Neuron (in vitro differentiated cells): ENCODE measurements around the gene HES1.

Source experiments
- H2AFZ ChIP-seq: one replicate; pipeline ENCODE4 v1.6.1; 2013; ENCODE audit warnings: low read depth, mild to moderate bottlenecking, inconsistent platforms, low read length, moderate library complexity
- H3K27me3 ChIP-seq: one replicate; pipeline ENCODE4 v1.6.1; 2013; ENCODE audit warnings: low read length; ENCODE audit not compliant: insufficient read depth
- H3K36me3 ChIP-seq: one replicate; pipeline ENCODE4 v1.6.1; 2013; ENCODE audit warnings: low read length; ENCODE audit not compliant: insufficient read depth
- H3K4me1 ChIP-seq: one replicate; pipeline ENCODE4 v1.6.1; 2013; ENCODE audit warnings: low read length; ENCODE audit not compliant: insufficient read depth
- H3K4me3 ChIP-seq: 2 replicates; pipeline ENCODE4 v1.5.1; 2013; ENCODE audit warnings: mild to moderate bottlenecking, low read length, moderate library complexity
- H3K9me3 ChIP-seq: one replicate; pipeline ENCODE4 v1.6.1; 2013; ENCODE audit warnings: low read length

HES1 gene

GRCh38 chr3:194095902-194096301 lies 40.0 kb upstream of the HES1 start:
- H2AFZ ChIP-seq, result no peak overlapping the region
- peaks cover 26% of the 10 kb centered on the region for H3K27me3 ChIP-seq
- no peak overlapping the region for H3K4me3 ChIP-seq
- peaks cover 17% of the 10 kb centered on the region for H3K4me1 ChIP-seq
- H3K36me3 ChIP-seq, result no peaks in the 10 kb centered on the region
- no peaks in the 10 kb centered on the region for H3K9me3 ChIP-seq

- no peaks in the 10 kb centered on the region for H3K9me3 ChIP-seq
- H3K4me1 ChIP-seq, result peaks cover 17% of the 10 kb centered on the region
- peaks cover 36% of the 10 kb centered on the region for H3K27me3 ChIP-seq
- no peak overlapping the region for H3K4me3 ChIP-seq
- no peaks in the 10 kb centered on the region for H3K36me3 ChIP-seq
- H2AFZ ChIP-seq, result no peak overlapping the region
Measured at GRCh38 chr3:194097141-194097882, 38.6 kb upstream of the HES1 start.

DNA sequence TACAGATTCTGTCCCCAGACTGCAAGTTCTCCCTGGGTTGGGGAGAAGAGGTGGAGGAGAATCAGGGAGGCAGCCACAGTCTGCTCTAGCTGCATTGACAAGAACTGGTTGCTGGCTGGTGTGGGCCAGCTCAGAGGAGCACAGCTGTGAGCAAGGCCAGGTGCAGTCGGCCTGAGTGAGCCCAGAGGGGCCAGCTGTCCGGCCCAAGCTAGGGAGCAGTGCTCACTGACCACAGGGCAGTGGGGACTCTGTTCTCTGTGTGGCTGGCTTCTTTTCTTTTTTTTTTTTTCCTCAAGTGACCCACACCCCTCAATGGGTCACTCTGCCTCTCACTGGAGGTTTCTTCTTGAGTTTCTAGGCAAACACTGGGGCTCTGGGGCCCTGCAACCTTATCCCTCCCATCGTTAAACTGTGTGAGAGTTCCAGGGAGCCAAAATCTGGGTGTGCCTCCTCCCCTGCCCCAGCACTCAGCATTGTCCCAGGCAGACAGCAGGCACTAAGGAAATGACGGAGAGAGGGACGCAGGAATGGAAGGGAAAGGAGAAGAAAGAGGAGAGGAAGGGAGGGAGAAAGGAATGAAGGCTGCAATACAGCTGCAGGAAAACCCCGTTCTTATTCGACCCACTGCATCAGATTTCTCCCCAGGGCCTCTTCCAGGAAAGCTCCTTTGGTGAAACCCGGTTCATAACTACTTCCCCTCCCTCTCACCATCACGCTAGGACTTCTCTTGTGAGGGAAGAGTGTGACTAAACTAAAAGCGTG lies 37.7 kb upstream of the HES1 start:
- Histone ChIP-seq H3K36me3 (no peaks in the 10 kb centered on the region), H3K27me3 (peaks cover 40% of the 10 kb centered on the region), H3K9me3 (no peaks in the 10 kb centered on the region), H3K4me1 (peaks cover 12% of the 10 kb centered on the region), H3K4me3 (no peak overlapping the region), H2AFZ (no peak overlapping the region)

GRCh38 chr3:194098843-194099183 lies 37.1 kb upstream of the HES1 start:
- no peak overlapping the region for H3K4me3 ChIP-seq

GRCh38 chr3:194099215-194099614 lies 36.7 kb upstream of the HES1 start:
- Histone ChIP-seq H2AFZ (no peak overlapping the region), H3K4me3 (no peak overlapping the region), H3K4me1 (peaks cover 16% of the 10 kb centered on the region), H3K36me3 (no peaks in the 10 kb centered on the region), H3K27me3 (peaks cover 44% of the 10 kb centered on the region), H3K9me3 (no peaks in the 10 kb centered on the region)

More at GRCh38 chr3:194098843-194099183, 37.1 kb upstream of the HES1 start:
- no peaks in the 10 kb centered on the region for H3K36me3 ChIP-seq
- peaks cover 13% of the 10 kb centered on the region for H3K4me1 ChIP-seq
- no peaks in the 10 kb centered on the region for H3K9me3 ChIP-seq
- peaks cover 41% of the 10 kb centered on the region for H3K27me3 ChIP-seq
- no peak overlapping the region for H2AFZ ChIP-seq

DNA sequence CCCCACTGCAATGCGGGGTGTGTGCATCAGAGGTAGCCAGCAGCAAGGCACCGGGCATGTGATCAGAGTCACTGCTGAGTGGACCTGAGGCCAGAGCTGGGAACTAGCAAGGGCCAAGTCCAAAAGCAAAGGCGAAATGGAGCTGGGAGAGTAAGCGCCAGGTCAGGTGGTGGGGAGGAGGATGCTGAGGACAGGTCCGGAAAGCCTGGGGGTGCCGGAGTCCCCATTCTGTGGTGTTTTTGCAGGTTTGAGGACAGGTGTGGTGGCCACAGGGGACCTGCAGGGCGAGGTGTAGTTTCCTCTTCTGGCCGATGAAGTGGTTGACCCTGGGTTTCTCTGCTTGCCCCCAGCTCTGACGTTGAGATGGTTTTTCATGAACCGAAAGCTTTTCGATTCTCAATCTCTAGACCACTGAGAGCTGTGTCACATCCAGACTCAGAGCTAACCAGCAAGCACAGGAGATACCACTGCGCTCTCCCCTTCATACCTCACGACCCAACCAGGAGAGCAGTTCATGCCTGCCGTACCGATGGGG lies 35.0 kb upstream of the HES1 start:
- Histone ChIP-seq H2AFZ (no peak overlapping the region), H3K36me3 (no peaks in the 10 kb centered on the region), H3K9me3 (no peaks in the 10 kb centered on the region), H3K4me1 (peaks cover 16% of the 10 kb centered on the region), H3K4me3 (no peak overlapping the region), H3K27me3 (peaks cover 58% of the 10 kb centered on the region)

GRCh38 chr3:194101592-194102432 lies 34.1 kb upstream of the HES1 start:
- Histone ChIP-seq H2AFZ (no peak overlapping the region), H3K9me3 (no peaks in the 10 kb centered on the region), H3K36me3 (no peaks in the 10 kb centered on the region), H3K4me1 (peaks cover 16% of the 10 kb centered on the region), H3K4me3 (no peak overlapping the region), H3K27me3 (peaks cover 63% of the 10 kb centered on the region)

GRCh38 chr3:194102436-194102835 lies 33.5 kb upstream of the HES1 start:
- H2AFZ ChIP-seq, result no peak overlapping the region
- no peak overlapping the region for H3K4me3 ChIP-seq
- no peaks in the 10 kb centered on the region for H3K36me3 ChIP-seq
- H3K27me3 ChIP-seq, result peaks cover 59% of the 10 kb centered on the region
- no peaks in the 10 kb centered on the region for H3K9me3 ChIP-seq
- H3K4me1 ChIP-seq, result peaks cover 12% of the 10 kb centered on the region

GRCh38 chr3:194103505-194103904 lies 32.4 kb upstream of the HES1 start:
- Histone ChIP-seq H3K4me3 (no peak overlapping the region), H3K36me3 (no peaks in the 10 kb centered on the region), H2AFZ (no peak overlapping the region), H3K4me1 (peaks cover 5% of the 10 kb centered on the region), H3K9me3 (no peaks in the 10 kb centered on the region), H3K27me3 (peaks cover 49% of the 10 kb centered on the region)

DNA sequence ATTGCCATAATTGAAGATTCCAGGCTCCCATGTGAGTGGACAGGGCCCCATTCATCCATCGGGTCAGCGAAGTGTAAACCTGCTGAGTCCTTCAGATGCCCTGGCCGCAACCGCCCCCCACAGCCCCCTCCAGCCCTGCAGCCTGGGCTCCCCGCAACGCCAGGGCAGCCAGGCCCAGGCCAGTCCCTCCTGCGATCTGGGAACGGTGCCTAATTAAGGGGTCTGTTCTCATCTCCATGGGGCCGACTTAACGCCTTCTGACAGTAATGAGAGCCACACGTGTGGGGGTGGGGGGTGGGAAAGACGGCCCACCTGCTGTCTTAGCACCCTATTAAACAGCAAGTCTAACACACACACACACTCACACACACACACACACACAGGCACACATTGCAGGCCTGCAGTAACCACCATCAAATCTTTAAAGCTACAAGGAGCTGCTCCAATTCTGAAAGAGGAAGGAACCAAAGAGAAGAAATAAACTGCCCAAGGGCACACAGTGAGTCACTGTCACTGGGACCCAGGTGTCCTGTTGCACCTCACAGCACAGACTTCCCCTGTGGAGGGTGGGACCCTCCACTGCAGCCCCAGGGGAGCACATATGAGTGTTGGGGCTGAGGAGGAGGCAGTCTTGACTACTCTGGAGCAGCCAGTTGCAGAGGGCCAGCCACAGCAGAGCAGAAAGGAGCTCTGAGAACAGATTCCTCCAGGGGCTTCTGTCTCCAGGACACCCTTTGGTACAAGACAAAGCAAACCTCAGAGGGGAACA lies 31.8 kb upstream of the HES1 start:
- Histone ChIP-seq H3K4me1 (peaks cover 4% of the 10 kb centered on the region), H2AFZ (no peak overlapping the region), H3K4me3 (no peak overlapping the region), H3K27me3 (peaks cover 43% of the 10 kb centered on the region), H3K9me3 (no peaks in the 10 kb centered on the region), H3K36me3 (no peaks in the 10 kb centered on the region)

GRCh38 chr3:194105292-194105691 lies 30.7 kb upstream of the HES1 start:
- H3K4me1 ChIP-seq, result peaks cover 4% of the 10 kb centered on the region
- no peak overlapping the region for H3K4me3 ChIP-seq
- no peaks in the 10 kb centered on the region for H3K36me3 ChIP-seq
- no peak overlapping the region for H2AFZ ChIP-seq
- H3K9me3 ChIP-seq, result no peaks in the 10 kb centered on the region
- peaks cover 38% of the 10 kb centered on the region for H3K27me3 ChIP-seq

DNA sequence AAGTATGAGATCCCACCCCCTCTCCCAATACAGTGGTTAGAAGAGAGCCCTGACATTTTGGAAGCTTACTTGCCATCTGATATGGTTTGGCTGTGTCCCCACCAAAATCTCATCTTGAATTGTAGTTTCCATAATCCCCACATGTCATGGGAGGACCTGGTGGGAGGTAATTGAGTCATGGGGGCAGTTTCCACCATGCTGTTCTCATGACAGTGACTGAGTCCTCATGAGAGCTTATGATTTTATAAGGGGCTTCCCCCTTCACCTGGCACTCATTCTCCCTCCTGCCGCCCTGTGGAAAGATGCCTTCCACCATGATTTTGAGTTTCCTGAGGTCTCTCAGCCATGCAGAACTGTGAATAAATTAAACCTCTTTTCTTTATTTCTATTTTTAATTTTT lies 28.8 kb upstream of the HES1 start:
- Histone ChIP-seq H2AFZ (no peak overlapping the region), H3K27me3 (peaks cover 27% of the 10 kb centered on the region)

More for the DNA sequence above, 28.8 kb upstream of the HES1 start:
- Histone ChIP-seq H3K4me1 (peaks cover 4% of the 10 kb centered on the region), H3K36me3 (no peaks in the 10 kb centered on the region), H3K9me3 (no peaks in the 10 kb centered on the region), H3K4me3 (no peak overlapping the region)
